DMS53 treated with DMSO at 0.1 percent for 48 hours (cell line): Measurements from ENCODE around the gene KIFC3.
"Not testable (repeated sequence)": the region's sequence is repeated elsewhere in the genome, so short reads cannot be mapped to it uniquely, and the experiment has no call there.

ENCODE experiments used
- DNase-seq: peaks from one replicate; lab custom pipeline; 2025; ENCODE audit not compliant: unreplicated experiment; lab: John Stamatoyannopoulos, UW

KIFC3 gene

GRCh38 chr16:57826052-57826451 lies 23.8 kb upstream of the KIFC3 start:
- DNase-seq, result no peak

GRCh38 chr16:57825298-57826044 lies 23.2 kb upstream of the KIFC3 start:
- DNase-seq, result no peak

- no peak for DNase-seq
Observed at GRCh38 chr16:57824888-57825287, 22.6 kb upstream of the KIFC3 start.

GRCh38 chr16:57823836-57824235 lies 21.5 kb upstream of the KIFC3 start:
- DNase-seq, result no peak

GRCh38 chr16:57822856-57823255 lies 20.6 kb upstream of the KIFC3 start:
- no peak for DNase-seq

- DNase-seq, result no peak
Observed at GRCh38 chr16:57822018-57822553, 19.8 kb upstream of the KIFC3 start.

GRCh38 chr16:57821149-57821971 lies 19.1 kb upstream of the KIFC3 start:
- no peak for DNase-seq

- DNase-seq, result peak; percentile 51
Observed at GRCh38 chr16:57818377-57819064, 16.2 kb upstream of the KIFC3 start.

GRCh38 chr16:57817680-57818079 lies 15.4 kb upstream of the KIFC3 start:
- no peak for DNase-seq

GRCh38 chr16:57815987-57816745 lies 13.9 kb upstream of the KIFC3 start:
- DNase-seq, result peak; percentile 88

GRCh38 chr16:57814896-57815295 lies 12.6 kb upstream of the KIFC3 start:
- DNase-seq, result no peak

GRCh38 chr16:57813466-57813865 lies 11.2 kb upstream of the KIFC3 start:
- no peak for DNase-seq

- not testable (repeated sequence) for DNase-seq
Observed at GRCh38 chr16:57811340-57811739, 9.0 kb upstream of the KIFC3 start.

- DNase-seq, result peak; percentile 96
Observed at GRCh38 chr16:57810197-57811031, 8.1 kb upstream of the KIFC3 start.

GRCh38 chr16:57809276-57810196 lies 7.2 kb upstream of the KIFC3 start:
- DNase-seq, result peak; percentile 74

- no peak for DNase-seq
Observed at GRCh38 chr16:57808589-57809228, 6.4 kb upstream of the KIFC3 start.

- DNase-seq, result peak; percentile 89
Observed at GRCh38 chr16:57807968-57808528, 5.8 kb upstream of the KIFC3 start.
